Head of caudate nucleus (tissue), 42 donors: Measurements from ENCODE around the gene SSX2.
"Not testable (repeated sequence)": the region's sequence is repeated elsewhere in the genome, so short reads cannot be mapped to it uniquely, and the experiment has no call there.

Experiments
- DNase-seq, 42 donors: peaks; one replicate each; pipeline versions ENCODE4 v3.0.0 to v3.0.0-alpha.2; 2020 to 2021; ENCODE audit warnings: mixed read lengths in 7 of 42
- intact Hi-C: fragments of 100-400 bp; cut with DNase I; formaldehyde crosslinking; loops from one replicate; pipeline ENCODE4 v1.15.0; 2022

SSX2 gene

GRCh38 chrX:52707078-52707477 is at the start of gene SSX2:
TSS of gene SSX2 (minus strand) at chrX:52707178. CDS start at chrX:52705749, 1,429 bp downstream.
- intact Hi-C loops, DNase-seq: not testable (repeated sequence)

GRCh38 chrX:52750952-52751351 is 44.0 kb upstream of the SSX2 start, which contains the start of gene SSX2B:
TSS of gene SSX2B (plus strand) at chrX:52751252. CDS start at chrX:52752681, 1,429 bp downstream.
- intact Hi-C loops, DNase-seq: not testable (repeated sequence)

GRCh38 chrX:52692034-52692433 is 14.9 kb downstream of the SSX2 start:
- intact Hi-C loops, DNase-seq: not testable (repeated sequence)

- intact Hi-C loops, DNase-seq: not testable (repeated sequence)
Observed at GRCh38 chrX:52662218-52662617, 44.8 kb downstream of the SSX2 start.

GRCh38 chrX:52655475-52655874 is 51.5 kb downstream of the SSX2 start:
- intact Hi-C loops = not testable (repeated sequence)

GRCh38 chrX:52654800-52655199 is 52.2 kb downstream of the SSX2 start, which contains the start of gene SSX7:
TSS of gene SSX7 (minus strand) at chrX:52654900. CDS start at chrX:52653472, 1,428 bp downstream.
- DNase-seq, intact Hi-C loops: not testable (repeated sequence)

More at GRCh38 chrX:52655475-52655874, 51.5 kb downstream of the SSX2 start:
- not testable (repeated sequence) for DNase-seq

GRCh38 chrX:52650676-52651075 is 56.3 kb downstream of the SSX2 start:
- intact Hi-C loops, DNase-seq: not testable (repeated sequence)

- DNase-seq, intact Hi-C loops: not testable (repeated sequence)
Observed at GRCh38 chrX:52648956-52649355, 58.0 kb downstream of the SSX2 start.
